ENCODE results near the gene EFCAB13. TPM values are rescaled to one million over a fixed set of nuclear protein-coding genes. Genes with fewer than 3 reads are reported as not detected.

The EFCAB13 gene
- polyA plus RNA-seq, 2 of the 4 experiments (the other 2 are of a cell fraction) = 2.9 to 6.0 TPM

DNA sequence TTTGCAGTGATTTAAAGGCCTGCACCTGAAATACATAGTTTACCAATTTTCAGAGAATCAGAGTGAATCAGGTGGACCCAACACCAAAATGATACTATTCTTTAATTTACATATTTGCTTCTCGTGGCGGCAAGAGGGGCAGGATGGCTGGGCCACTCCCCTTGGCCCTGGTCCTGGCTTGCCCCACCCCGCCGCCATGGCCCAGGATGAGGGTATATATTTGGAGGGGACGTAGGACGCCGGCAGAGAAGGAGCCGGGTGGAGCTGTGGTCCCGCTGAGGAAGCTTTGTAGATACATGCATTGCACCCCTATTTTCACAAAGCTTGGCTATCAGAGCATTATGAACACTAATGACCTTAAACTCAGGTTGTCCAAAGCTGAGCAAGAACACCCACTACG is 43.5 kb downstream of the EFCAB13 start:
- H3K4me3 ChIP-seq = no peak overlapping the region
- TF ChIP-seq, protein P1, sequence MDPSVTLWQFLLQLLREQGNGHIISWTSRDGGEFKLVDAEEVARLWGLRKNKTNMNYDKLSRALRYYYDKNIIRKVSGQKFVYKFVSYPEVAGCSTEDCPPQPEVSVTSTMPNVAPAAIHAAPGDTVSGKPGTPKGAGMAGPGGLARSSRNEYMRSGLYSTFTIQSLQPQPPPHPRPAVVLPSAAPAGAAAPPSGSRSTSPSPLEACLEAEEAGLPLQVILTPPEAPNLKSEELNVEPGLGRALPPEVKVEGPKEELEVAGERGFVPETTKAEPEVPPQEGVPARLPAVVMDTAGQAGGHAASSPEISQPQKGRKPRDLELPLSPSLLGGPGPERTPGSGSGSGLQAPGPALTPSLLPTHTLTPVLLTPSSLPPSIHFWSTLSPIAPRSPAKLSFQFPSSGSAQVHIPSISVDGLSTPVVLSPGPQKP (IDR thresholded peaks at IDR 0.05; ENCODE audit: low read depth, low read length) = no peak
- TF ChIP-seq HOXB5 (CRISPR knock-in tag; IDR thresholded peaks at IDR 0.05) (no peak), TP53 (CRISPR knock-in tag; IDR thresholded peaks at IDR 0.05) (no peak), ZFP36 (IDR thresholded peaks at IDR 0.05; ENCODE audit: borderline replicate concordance, partially characterized antibody) (no peak), BHLHE40 (IDR thresholded peaks at IDR 0.05; ENCODE audit: low read depth, low read length) (no peak), HDAC2 (IDR thresholded peaks at IDR 0.05) (no peak), CBX2 (IDR thresholded peaks at IDR 0.05; ENCODE audit: borderline replicate concordance, low read depth) (no peak), POLR2A (IDR thresholded peaks at IDR 0.05; ENCODE audit: low read length) (no peak), ZSCAN20 (CRISPR knock-in tag; IDR thresholded peaks at IDR 0.05) (no peak), MAFK (IDR thresholded peaks at IDR 0.05; ENCODE audit: partially characterized antibody) (no peak), NFE2L2 (conservative IDR thresholded peaks at IDR 0.05; ENCODE audit: low read length) (no peak), EHMT2 (IDR thresholded peaks at IDR 0.05; ENCODE audit: low read depth) (no peak), SREBF2 (IDR thresholded peaks at IDR 0.05) (no peak)
- TF ChIP-seq, protein P2, sequence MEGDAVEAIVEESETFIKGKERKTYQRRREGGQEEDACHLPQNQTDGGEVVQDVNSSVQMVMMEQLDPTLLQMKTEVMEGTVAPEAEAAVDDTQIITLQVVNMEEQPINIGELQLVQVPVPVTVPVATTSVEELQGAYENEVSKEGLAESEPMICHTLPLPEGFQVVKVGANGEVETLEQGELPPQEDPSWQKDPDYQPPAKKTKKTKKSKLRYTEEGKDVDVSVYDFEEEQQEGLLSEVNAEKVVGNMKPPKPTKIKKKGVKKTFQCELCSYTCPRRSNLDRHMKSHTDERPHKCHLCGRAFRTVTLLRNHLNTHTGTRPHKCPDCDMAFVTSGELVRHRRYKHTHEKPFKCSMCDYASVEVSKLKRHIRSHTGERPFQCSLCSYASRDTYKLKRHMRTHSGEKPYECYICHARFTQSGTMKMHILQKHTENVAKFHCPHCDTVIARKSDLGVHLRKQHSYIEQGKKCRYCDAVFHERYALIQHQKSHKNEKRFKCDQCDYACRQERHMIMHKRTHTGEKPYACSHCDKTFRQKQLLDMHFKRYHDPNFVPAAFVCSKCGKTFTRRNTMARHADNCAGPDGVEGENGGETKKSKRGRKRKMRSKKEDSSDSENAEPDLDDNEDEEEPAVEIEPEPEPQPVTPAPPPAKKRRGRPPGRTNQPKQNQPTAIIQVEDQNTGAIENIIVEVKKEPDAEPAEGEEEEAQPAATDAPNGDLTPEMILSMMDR (IDR thresholded peaks at IDR 0.05) = no peak
- TF ChIP-seq, protein P3, sequence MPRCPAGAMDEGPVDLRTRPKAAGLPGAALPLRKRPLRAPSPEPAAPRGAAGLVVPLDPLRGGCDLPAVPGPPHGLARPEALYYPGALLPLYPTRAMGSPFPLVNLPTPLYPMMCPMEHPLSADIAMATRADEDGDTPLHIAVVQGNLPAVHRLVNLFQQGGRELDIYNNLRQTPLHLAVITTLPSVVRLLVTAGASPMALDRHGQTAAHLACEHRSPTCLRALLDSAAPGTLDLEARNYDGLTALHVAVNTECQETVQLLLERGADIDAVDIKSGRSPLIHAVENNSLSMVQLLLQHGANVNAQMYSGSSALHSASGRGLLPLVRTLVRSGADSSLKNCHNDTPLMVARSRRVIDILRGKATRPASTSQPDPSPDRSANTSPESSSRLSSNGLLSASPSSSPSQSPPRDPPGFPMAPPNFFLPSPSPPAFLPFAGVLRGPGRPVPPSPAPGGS (IDR thresholded peaks at IDR 0.05) = no peak
- TF ChIP-seq, protein P4, sequence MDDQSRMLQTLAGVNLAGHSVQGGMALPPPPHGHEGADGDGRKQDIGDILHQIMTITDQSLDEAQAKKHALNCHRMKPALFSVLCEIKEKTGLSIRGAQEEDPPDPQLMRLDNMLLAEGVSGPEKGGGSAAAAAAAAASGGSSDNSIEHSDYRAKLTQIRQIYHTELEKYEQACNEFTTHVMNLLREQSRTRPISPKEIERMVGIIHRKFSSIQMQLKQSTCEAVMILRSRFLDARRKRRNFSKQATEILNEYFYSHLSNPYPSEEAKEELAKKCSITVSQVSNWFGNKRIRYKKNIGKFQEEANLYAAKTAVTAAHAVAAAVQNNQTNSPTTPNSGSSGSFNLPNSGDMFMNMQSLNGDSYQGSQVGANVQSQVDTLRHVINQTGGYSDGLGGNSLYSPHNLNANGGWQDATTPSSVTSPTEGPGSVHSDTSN (IDR thresholded peaks at IDR 0.05) = no peak
- TF ChIP-seq, protein P5, sequence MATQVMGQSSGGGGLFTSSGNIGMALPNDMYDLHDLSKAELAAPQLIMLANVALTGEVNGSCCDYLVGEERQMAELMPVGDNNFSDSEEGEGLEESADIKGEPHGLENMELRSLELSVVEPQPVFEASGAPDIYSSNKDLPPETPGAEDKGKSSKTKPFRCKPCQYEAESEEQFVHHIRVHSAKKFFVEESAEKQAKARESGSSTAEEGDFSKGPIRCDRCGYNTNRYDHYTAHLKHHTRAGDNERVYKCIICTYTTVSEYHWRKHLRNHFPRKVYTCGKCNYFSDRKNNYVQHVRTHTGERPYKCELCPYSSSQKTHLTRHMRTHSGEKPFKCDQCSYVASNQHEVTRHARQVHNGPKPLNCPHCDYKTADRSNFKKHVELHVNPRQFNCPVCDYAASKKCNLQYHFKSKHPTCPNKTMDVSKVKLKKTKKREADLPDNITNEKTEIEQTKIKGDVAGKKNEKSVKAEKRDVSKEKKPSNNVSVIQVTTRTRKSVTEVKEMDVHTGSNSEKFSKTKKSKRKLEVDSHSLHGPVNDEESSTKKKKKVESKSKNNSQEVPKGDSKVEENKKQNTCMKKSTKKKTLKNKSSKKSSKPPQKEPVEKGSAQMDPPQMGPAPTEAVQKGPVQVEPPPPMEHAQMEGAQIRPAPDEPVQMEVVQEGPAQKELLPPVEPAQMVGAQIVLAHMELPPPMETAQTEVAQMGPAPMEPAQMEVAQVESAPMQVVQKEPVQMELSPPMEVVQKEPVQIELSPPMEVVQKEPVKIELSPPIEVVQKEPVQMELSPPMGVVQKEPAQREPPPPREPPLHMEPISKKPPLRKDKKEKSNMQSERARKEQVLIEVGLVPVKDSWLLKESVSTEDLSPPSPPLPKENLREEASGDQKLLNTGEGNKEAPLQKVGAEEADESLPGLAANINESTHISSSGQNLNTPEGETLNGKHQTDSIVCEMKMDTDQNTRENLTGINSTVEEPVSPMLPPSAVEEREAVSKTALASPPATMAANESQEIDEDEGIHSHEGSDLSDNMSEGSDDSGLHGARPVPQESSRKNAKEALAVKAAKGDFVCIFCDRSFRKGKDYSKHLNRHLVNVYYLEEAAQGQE (IDR thresholded peaks at IDR 0.05) = no peak
- TF ChIP-seq, protein P6, sequence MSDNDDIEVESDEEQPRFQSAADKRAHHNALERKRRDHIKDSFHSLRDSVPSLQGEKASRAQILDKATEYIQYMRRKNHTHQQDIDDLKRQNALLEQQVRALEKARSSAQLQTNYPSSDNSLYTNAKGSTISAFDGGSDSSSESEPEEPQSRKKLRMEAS (IDR thresholded peaks at IDR 0.05) = no peak
- TF ChIP-seq, protein P7, sequence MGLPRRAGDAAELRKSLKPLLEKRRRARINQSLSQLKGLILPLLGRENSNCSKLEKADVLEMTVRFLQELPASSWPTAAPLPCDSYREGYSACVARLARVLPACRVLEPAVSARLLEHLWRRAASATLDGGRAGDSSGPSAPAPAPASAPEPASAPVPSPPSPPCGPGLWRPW (IDR thresholded peaks at IDR 0.05) = no peak
- TF ChIP-seq, protein P8, sequence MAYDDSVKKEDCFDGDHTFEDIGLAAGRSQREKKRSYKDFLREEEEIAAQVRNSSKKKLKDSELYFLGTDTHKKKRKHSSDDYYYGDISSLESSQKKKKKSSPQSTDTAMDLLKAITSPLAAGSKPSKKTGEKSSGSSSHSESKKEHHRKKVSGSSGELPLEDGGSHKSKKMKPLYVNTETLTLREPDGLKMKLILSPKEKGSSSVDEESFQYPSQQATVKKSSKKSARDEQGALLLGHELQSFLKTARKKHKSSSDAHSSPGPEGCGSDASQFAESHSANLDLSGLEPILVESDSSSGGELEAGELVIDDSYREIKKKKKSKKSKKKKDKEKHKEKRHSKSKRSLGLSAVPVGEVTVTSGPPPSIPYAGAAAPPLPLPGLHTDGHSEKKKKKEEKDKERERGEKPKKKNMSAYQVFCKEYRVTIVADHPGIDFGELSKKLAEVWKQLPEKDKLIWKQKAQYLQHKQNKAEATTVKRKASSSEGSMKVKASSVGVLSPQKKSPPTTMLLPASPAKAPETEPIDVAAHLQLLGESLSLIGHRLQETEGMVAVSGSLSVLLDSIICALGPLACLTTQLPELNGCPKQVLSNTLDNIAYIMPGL (CRISPR knock-in tag; IDR thresholded peaks at IDR 0.05; ENCODE audit: borderline replicate concordance) = no peak
- H3K4me2 ChIP-seq = no peak overlapping the region
- ChIA-PET POLR2A (no interaction called here), CTCF (interaction anchor here (1.0 to 1.8 kb wide), 2 partner anchors 8 to 249 kb away, joined by 3 to 7 read pairs; no protein-coding TSS in a partner anchor)
- ATAC-seq (no peak), DNase-seq (ENCODE audit: low read depth in 1 of 2, low spot score in 1 of 2) (no peak), FAIRE-seq (no peak)
- 79% methylated on average over 10 of the region's 10 CpGs for WGBS (ENCODE audit: missing lambda C conversion rate)
- H3K4me1 ChIP-seq = no peaks in the 10 kb centered on the region
- H3K9me3 ChIP-seq = 0 out of 3 replicates have a peak, but pooled peaks cover 3% of the 10 kb centered on the region
- no peak overlapping the region for H3K27ac ChIP-seq

Data from A549 (cell line).